ENCODE data around the gene KLK2.

DNA sequence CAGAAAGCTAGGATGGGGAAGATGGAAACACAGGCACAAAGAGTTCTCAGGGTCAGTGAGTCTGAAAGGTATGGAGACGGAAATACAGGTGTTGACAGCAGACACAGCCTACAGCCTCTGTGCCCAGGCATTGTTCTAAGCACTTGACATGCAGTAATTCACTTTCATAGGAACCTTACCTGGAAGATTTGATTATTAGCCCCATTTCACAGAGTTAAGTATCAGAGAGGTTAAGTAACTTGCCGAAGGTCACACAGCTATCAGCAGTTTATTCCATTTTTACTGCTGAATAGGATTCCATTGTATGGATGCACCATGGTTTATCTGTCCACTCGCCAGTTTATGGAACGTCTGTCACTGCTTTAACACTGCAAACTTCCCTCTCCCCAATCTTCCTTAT, 24.8 kb downstream of the KLK2 start:
- TF ChIP-seq POLR2AphosphoS5 (IDR thresholded peaks at IDR 0.05; ENCODE audit: low read depth, low read length) (no peak), ELF1 (IDR thresholded peaks at IDR 0.05; ENCODE audit: borderline replicate concordance, low read depth) (no peak), EGR1 (IDR thresholded peaks at IDR 0.05; ENCODE audit: low read depth) (no peak), YY1 (IDR thresholded peaks at IDR 0.05; ENCODE audit: extremely low read depth, insufficient replicate concordance, low read depth, low read length) (no peak), CEBPB (IDR thresholded peaks at IDR 0.05; ENCODE audit: low read depth) (no peak), ZFX (IDR thresholded peaks at IDR 0.05) (no peak), EZH2 (IDR thresholded peaks at IDR 0.05) (no peak)
- TF ChIP-seq, protein P1, sequence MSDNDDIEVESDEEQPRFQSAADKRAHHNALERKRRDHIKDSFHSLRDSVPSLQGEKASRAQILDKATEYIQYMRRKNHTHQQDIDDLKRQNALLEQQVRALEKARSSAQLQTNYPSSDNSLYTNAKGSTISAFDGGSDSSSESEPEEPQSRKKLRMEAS (IDR thresholded peaks at IDR 0.05): no peak
- TF ChIP-seq, protein P2, sequence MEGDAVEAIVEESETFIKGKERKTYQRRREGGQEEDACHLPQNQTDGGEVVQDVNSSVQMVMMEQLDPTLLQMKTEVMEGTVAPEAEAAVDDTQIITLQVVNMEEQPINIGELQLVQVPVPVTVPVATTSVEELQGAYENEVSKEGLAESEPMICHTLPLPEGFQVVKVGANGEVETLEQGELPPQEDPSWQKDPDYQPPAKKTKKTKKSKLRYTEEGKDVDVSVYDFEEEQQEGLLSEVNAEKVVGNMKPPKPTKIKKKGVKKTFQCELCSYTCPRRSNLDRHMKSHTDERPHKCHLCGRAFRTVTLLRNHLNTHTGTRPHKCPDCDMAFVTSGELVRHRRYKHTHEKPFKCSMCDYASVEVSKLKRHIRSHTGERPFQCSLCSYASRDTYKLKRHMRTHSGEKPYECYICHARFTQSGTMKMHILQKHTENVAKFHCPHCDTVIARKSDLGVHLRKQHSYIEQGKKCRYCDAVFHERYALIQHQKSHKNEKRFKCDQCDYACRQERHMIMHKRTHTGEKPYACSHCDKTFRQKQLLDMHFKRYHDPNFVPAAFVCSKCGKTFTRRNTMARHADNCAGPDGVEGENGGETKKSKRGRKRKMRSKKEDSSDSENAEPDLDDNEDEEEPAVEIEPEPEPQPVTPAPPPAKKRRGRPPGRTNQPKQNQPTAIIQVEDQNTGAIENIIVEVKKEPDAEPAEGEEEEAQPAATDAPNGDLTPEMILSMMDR (IDR thresholded peaks at IDR 0.05 in 2 of 3, conservative IDR thresholded peaks at IDR 0.05 in 1 of 3; ENCODE audit: borderline replicate concordance in 1 of 3, insufficient read depth in 1 of 3, low read depth in 2 of 3, low read length in 2 of 3): no peak
- TF ChIP-seq, protein P3, sequence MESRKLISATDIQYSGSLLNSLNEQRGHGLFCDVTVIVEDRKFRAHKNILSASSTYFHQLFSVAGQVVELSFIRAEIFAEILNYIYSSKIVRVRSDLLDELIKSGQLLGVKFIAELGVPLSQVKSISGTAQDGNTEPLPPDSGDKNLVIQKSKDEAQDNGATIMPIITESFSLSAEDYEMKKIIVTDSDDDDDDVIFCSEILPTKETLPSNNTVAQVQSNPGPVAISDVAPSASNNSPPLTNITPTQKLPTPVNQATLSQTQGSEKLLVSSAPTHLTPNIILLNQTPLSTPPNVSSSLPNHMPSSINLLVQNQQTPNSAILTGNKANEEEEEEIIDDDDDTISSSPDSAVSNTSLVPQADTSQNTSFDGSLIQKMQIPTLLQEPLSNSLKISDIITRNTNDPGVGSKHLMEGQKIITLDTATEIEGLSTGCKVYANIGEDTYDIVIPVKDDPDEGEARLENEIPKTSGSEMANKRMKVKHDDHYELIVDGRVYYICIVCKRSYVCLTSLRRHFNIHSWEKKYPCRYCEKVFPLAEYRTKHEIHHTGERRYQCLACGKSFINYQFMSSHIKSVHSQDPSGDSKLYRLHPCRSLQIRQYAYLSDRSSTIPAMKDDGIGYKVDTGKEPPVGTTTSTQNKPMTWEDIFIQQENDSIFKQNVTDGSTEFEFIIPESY (IDR thresholded peaks at IDR 0.05; ENCODE audit: extremely low read depth, insufficient replicate concordance, low read length): no peak

All from HCT116 (cell line).